ENCODE results near the gene NXF3.
"Not testable (repeated sequence)": the region's sequence is repeated elsewhere in the genome, so short reads cannot be mapped to it uniquely, and the experiment has no call there.

DNA sequence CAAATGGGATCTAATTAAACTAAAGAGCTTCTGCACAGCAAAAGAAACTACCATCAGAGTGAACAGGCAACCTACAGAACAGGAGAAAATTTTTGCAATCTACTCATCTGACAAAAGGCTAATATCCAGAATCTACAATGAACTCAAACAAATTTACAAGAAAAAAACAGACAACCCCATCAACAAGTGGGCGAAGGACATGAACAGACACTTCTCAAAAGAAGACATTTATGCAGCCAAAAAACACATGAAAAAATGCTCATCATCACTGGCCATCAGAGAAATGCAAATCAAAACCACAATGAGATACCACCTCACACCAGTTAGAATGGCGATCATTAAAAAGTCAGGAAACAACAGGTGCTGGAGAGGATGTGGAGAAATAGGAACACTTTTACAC, 43.6 kb upstream of the NXF3 start:
- TF ChIP-seq, protein P1, sequence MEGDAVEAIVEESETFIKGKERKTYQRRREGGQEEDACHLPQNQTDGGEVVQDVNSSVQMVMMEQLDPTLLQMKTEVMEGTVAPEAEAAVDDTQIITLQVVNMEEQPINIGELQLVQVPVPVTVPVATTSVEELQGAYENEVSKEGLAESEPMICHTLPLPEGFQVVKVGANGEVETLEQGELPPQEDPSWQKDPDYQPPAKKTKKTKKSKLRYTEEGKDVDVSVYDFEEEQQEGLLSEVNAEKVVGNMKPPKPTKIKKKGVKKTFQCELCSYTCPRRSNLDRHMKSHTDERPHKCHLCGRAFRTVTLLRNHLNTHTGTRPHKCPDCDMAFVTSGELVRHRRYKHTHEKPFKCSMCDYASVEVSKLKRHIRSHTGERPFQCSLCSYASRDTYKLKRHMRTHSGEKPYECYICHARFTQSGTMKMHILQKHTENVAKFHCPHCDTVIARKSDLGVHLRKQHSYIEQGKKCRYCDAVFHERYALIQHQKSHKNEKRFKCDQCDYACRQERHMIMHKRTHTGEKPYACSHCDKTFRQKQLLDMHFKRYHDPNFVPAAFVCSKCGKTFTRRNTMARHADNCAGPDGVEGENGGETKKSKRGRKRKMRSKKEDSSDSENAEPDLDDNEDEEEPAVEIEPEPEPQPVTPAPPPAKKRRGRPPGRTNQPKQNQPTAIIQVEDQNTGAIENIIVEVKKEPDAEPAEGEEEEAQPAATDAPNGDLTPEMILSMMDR (IDR thresholded peaks at IDR 0.05; ENCODE audit: low read length), result not testable (repeated sequence)
- not testable (repeated sequence) for TF ChIP-seq EZH2 (IDR thresholded peaks at IDR 0.05; ENCODE audit: borderline replicate concordance, low read length)
